H9 (cell line): ENCODE results near the gene BCORL1. TPM values are rescaled to one million over a fixed set of nuclear protein-coding genes. Genes with fewer than 3 reads are reported as not detected.

ENCODE experiments used
- DNase-seq: peaks from one replicate; pipeline ENCODE4 v3.0.0-alpha.2; 2017
- H2AFZ ChIP-seq: one replicate; pipeline ENCODE4 v1.6.1; 2013; ENCODE audit warnings: mild to moderate bottlenecking, low read length, control low read depth, moderate library complexity
- H2AK5ac ChIP-seq: 2 replicates; pipeline ENCODE4 v1.6.1; 2013; ENCODE audit warnings: low read length, control low read depth, mixed read lengths; ENCODE audit not compliant: insufficient read length
- H2BK120ac ChIP-seq: one replicate; pipeline ENCODE4 v1.6.1; 2013; ENCODE audit warnings: low read depth, mild to moderate bottlenecking, low read length, control low read depth, inconsistent platforms; ENCODE audit not compliant: poor library complexity, severe bottlenecking
- H2BK12ac ChIP-seq: 2 replicates; pipeline ENCODE4 v1.6.1; 2013; ENCODE audit warnings: low read length, control low read depth, mixed read lengths, low read depth; ENCODE audit not compliant: insufficient read length
- H2BK15ac ChIP-seq: 2 replicates; pipeline ENCODE4 v1.6.1; 2013; ENCODE audit warnings: low read depth, low read length, control low read depth
- H2BK20ac ChIP-seq: one replicate; pipeline ENCODE4 v1.6.1; 2013; ENCODE audit warnings: low read depth, mild to moderate bottlenecking, low read length, control low read depth, inconsistent platforms; ENCODE audit not compliant: poor library complexity, severe bottlenecking
- H2BK5ac ChIP-seq: 2 replicates; pipeline ENCODE4 v1.6.1; 2013; ENCODE audit warnings: low read length, control low read depth, mixed read lengths; ENCODE audit not compliant: insufficient read length
- H3K14ac ChIP-seq: 2 replicates; pipeline ENCODE4 v1.6.1; 2013; ENCODE audit warnings: low read length, control low read depth; ENCODE audit not compliant: insufficient read depth
- H3K18ac ChIP-seq: 2 replicates; pipeline ENCODE4 v1.6.1; 2013; ENCODE audit warnings: low read depth, mild to moderate bottlenecking, mixed read lengths, low read length, control low read depth; ENCODE audit not compliant: insufficient read length
- H3K23ac ChIP-seq: 2 replicates; pipeline ENCODE4 v1.6.1; 2013; ENCODE audit warnings: low read length, control low read depth, mixed read lengths, low read depth; ENCODE audit not compliant: insufficient read length
- H3K23me2 ChIP-seq: 2 replicates; pipeline ENCODE4 v1.6.1; 2013; ENCODE audit warnings: low read depth, mild to moderate bottlenecking, mixed read lengths, low read length, control low read depth; ENCODE audit not compliant: insufficient read length, poor library complexity, severe bottlenecking
- H3K27ac ChIP-seq: 2 replicates; pipeline ENCODE4 v1.5.1; 2013; ENCODE audit warnings: low read length, control low read depth, mixed read lengths, low read depth; ENCODE audit not compliant: insufficient read length
- H3K27me3 ChIP-seq: 2 replicates; pipeline ENCODE4 v1.6.1; 2013; ENCODE audit warnings: low read length, control low read depth, inconsistent platforms; ENCODE audit not compliant: insufficient read depth
- H3K4ac ChIP-seq: 2 replicates; pipeline ENCODE4 v1.6.1; 2013; ENCODE audit warnings: low read depth, mild to moderate bottlenecking, control low read depth, inconsistent platforms, low read length, moderate library complexity
- H3K4me1 ChIP-seq: 2 replicates; pipeline ENCODE4 v1.6.1; 2013; ENCODE audit warnings: low read length, control low read depth, inconsistent platforms; ENCODE audit not compliant: insufficient read depth
- H3K4me2 ChIP-seq: 2 replicates; pipeline ENCODE4 v1.6.1; 2013; ENCODE audit warnings: low read length, control low read depth, mixed read lengths; ENCODE audit not compliant: insufficient read length, insufficient read depth
- H3K56ac ChIP-seq: 2 replicates; pipeline ENCODE4 v1.6.1; 2013; ENCODE audit warnings: low read depth, mild to moderate bottlenecking, mixed read lengths, low read length, control low read depth; ENCODE audit not compliant: insufficient read length
- H3K79me1 ChIP-seq: 2 replicates; pipeline ENCODE4 v1.6.1; 2013; ENCODE audit warnings: low read depth, mild to moderate bottlenecking, moderate library complexity, low read length, control low read depth, inconsistent platforms; ENCODE audit not compliant: insufficient read depth, poor library complexity, severe bottlenecking
- H3K79me2 ChIP-seq: 2 replicates; pipeline ENCODE4 v1.6.1; 2013; ENCODE audit warnings: low read length, control low read depth, inconsistent platforms; ENCODE audit not compliant: insufficient read depth
- H3K9ac ChIP-seq: 2 replicates; pipeline ENCODE4 v1.6.1; 2013; ENCODE audit warnings: low read length, control low read depth, mixed read lengths; ENCODE audit not compliant: insufficient read length; ENCODE audit errors: extremely low read depth
- H3K9me3 ChIP-seq: one replicate; pipeline ENCODE4 v1.6.1; 2013; ENCODE audit warnings: low read depth, low read length, inconsistent platforms; ENCODE audit not compliant: control insufficient read depth
- H3T11ph ChIP-seq: one replicate; pipeline ENCODE4 v1.6.1; 2013; ENCODE audit warnings: mild to moderate bottlenecking, low read length, control low read depth, inconsistent platforms
- H4K20me1 ChIP-seq: one replicate; pipeline ENCODE4 v1.6.1; 2013; ENCODE audit not compliant: control insufficient read depth, insufficient read length, insufficient read depth
- H4K5ac ChIP-seq: 2 replicates; pipeline ENCODE4 v1.6.1; 2013; ENCODE audit warnings: low read depth, mild to moderate bottlenecking, mixed read lengths, low read length, control low read depth; ENCODE audit not compliant: insufficient read length
- H4K8ac ChIP-seq: replicated peaks from 2 replicates; pipeline ENCODE4 v1.6.1; 2013; ENCODE audit warnings: low read length, control low read depth, mixed read lengths, low read depth; ENCODE audit not compliant: insufficient read length
- H4K91ac ChIP-seq: 2 replicates; pipeline ENCODE4 v1.6.1; 2013; ENCODE audit warnings: low read depth, mild to moderate bottlenecking, moderate library complexity, mixed read lengths, low read length, control low read depth; ENCODE audit not compliant: insufficient read length
- H3K27ac Mint-ChIP-seq, 3 experiments: 2 replicates in 2 of 3; 3 replicates in 1 of 3; pipeline ENCODE4 v1.8.0; 2020 to 2021; ENCODE audit warnings: mixed read lengths in 3 of 3, mild to moderate bottlenecking in 1 of 3, moderate library complexity in 1 of 3
- H3K27me3 Mint-ChIP-seq: 2 replicates; pipeline ENCODE4 v1.8.0; 2021; ENCODE audit warnings: low read depth, mild to moderate bottlenecking, moderate library complexity, mixed read lengths
- H3K36me3 Mint-ChIP-seq, 3 experiments: 2 replicates in 2 of 3; 3 replicates in 1 of 3; pipeline ENCODE4 v1.8.0; 2020 to 2021; ENCODE audit warnings: low read depth in 3 of 3, mixed read lengths in 3 of 3; ENCODE audit not compliant: insufficient read depth in 1 of 3
- H3K4me1 Mint-ChIP-seq, 2 experiments: 2 replicates each; pipeline ENCODE4 v1.8.0; 2020; ENCODE audit warnings: mixed read lengths in 2 of 2
- H3K4me3 Mint-ChIP-seq, 2 experiments: 2 replicates in 1 of 2; 3 replicates in 1 of 2; pipeline ENCODE4 v1.8.0; 2020 to 2021; ENCODE audit warnings: mild to moderate bottlenecking in 2 of 2, mixed read lengths in 2 of 2, moderate library complexity in 1 of 2
- H3K9me3 Mint-ChIP-seq, 2 experiments: 2 replicates in 1 of 2; 3 replicates in 1 of 2; pipeline ENCODE4 v1.8.0; 2020; ENCODE audit warnings: mild to moderate bottlenecking in 2 of 2, mixed read lengths in 2 of 2, moderate library complexity in 1 of 2
- CTCF ChIP-seq: fragments of 200-600 bp; sonication (generic); conservative IDR thresholded peaks from 3 replicates; pipeline ENCODE4 v1.8.0; 2021; ENCODE audit warnings: antibody characterized with exemption, mild to moderate bottlenecking
- WGBS: extraction: QIAGEN DNeasy Blood & Tissue Kit; methylation state at CpG from one replicate; pipeline ENCODE4 v1.1.7; 2013; ENCODE audit warnings: missing lambda C conversion rate, low lambda C conversion rate, mixed read lengths; ENCODE audit not compliant: insufficient read length; ENCODE audit errors: extremely low coverage; 5-methylcytosine and 5-hydroxymethylcytosine counted together
- total RNA-seq: library from RNA; stranded (reverse); gene quantifications from 2 replicates; pipeline ENCODE4 v1.2.1, GENCODE V29; 2021

The BCORL1 gene
- total RNA-seq, 1 experiment from 2014 or later = 6.1 TPM

- Histone ChIP-seq H3K14ac (no peak overlapping the region), H2BK12ac (no peak overlapping the region), H2AFZ (no peak overlapping the region), H4K20me1 (no peaks in the 10 kb centered on the region), H3K9me3 (peaks cover 8% of the 10 kb centered on the region), H3T11ph (no peak overlapping the region), H2BK120ac (no peak overlapping the region), H3K4me2 (peak overlapping the region; percentile 28), H3K79me2 (no peaks in the 10 kb centered on the region), H2BK5ac (no peak overlapping the region), H3K56ac (no peak overlapping the region), H4K91ac (no peak overlapping the region), H3K27ac (no peak overlapping the region), H3K27me3 (peaks cover 21% of the 10 kb centered on the region; the same call in 1 of the 2 replicates), H3K79me1 (no peaks in the 10 kb centered on the region), H2BK15ac (no peak overlapping the region), H3K18ac (no peak overlapping the region), H4K5ac (no peak overlapping the region), H3K23ac (no peak overlapping the region), H3K23me2 (peaks cover 22% of the 10 kb centered on the region), H3K4ac (no peak overlapping the region), H4K8ac (no peak overlapping the region), H2BK20ac (no peak overlapping the region), H3K4me1 (no peaks in the 10 kb centered on the region), H3K9ac (no peak overlapping the region), H2AK5ac (no peak overlapping the region)
- peaks cover 69% of the 10 kb centered on the region for H3K27me3 Mint-ChIP-seq
- peaks cover 0 to 3% (median 0%) of the 10 kb centered on the region in 3 experiments; a peak in 2 of 7 replicates for H3K36me3 Mint-ChIP-seq
- peaks cover 0 to 11% of the 10 kb centered on the region in 2 experiments; a peak in 3 of 4 replicates for H3K4me1 Mint-ChIP-seq
- no peak overlapping the region for H3K27ac Mint-ChIP-seq
- H3K9me3 Mint-ChIP-seq = peaks cover 0 to 48% of the 10 kb centered on the region in 2 experiments; a peak in 2 of 5 replicates
- H3K4me3 Mint-ChIP-seq = peak overlapping the region; percentile 29 to 70; a peak in 4 of 5 replicates
- no peak for DNase-seq
- TF ChIP-seq CTCF = no peak
- WGBS = no CpG with 5 or more reads among the region's 32 CpGs
Measured at GRCh38 chrX:129980001-129980401, 2.4 kb upstream of the BCORL1 start.
